Ovary (tissue), 3 donors: ENCODE measurements around the gene TECPR2.

ENCODE experiments used
- CTCF ChIP-seq, 3 donors: fragments of 450-650 bp in 2 of 3; fragments of 200-600 bp in 1 of 3; IDR thresholded peaks; one replicate each; pipeline versions ENCODE4 v1.5.1 to v1.8.0; 2016 to 2022; ENCODE audit warnings: antibody characterized with exemption in 3 of 3, mild to moderate bottlenecking in 1 of 3
- POLR2A ChIP-seq: fragments of 450-650 bp; IDR thresholded peaks from one replicate; pipeline ENCODE4 v1.6.1; 2017; ENCODE audit warnings: antibody characterized with exemption, mild to moderate bottlenecking, moderate library complexity
- donor health status: DM: no; HTN: no; CAD: no.

GRCh38 chr14:102318781-102319276 lies 43.9 kb upstream of the TECPR2 start:
- TF ChIP-seq POLR2A (no peak), CTCF (IDR thresholded peaks at IDR 0.05) (no peak)
